Smooth muscle cell (in vitro differentiated cells): ENCODE measurements around the gene CTU2. TPM values are rescaled to one million over a fixed set of nuclear protein-coding genes. Genes with fewer than 3 reads are reported as not detected.

Experiments
- DNase-seq: peaks from one replicate; lab custom pipeline; 2025; ENCODE audit not compliant: unreplicated experiment; lab: John Stamatoyannopoulos, UW
- H2AFZ ChIP-seq: fragments of 200-600 bp; sonication (generic); 2 replicates; pipeline ENCODE4 v1.6.0; 2016; ENCODE audit warnings: antibody characterized with exemption, low read depth, mild to moderate bottlenecking
- H3F3A ChIP-seq: fragments of 200-600 bp; sonication (generic); 2 replicates; pipeline ENCODE4 v1.6.0; 2017; ENCODE audit warnings: antibody characterized with exemption, low read depth
- H3K27ac ChIP-seq: fragments of 200-600 bp; sonication (generic); 2 replicates; pipeline ENCODE4 v1.5.1; 2016; ENCODE audit warnings: low read depth, mild to moderate bottlenecking
- H3K27me3 ChIP-seq: fragments of 200-600 bp; sonication (generic); 2 replicates; pipeline ENCODE4 v1.6.1; 2016; ENCODE audit warnings: low read depth, mild to moderate bottlenecking
- H3K36me3 ChIP-seq: fragments of 200-600 bp; sonication (generic); 2 replicates; pipeline ENCODE4 v1.5.1; 2016; ENCODE audit warnings: low read depth
- H3K4me1 ChIP-seq: fragments of 200-600 bp; sonication (generic); 2 replicates; pipeline ENCODE4 v1.5.1; 2016; ENCODE audit warnings: low read depth
- H3K4me2 ChIP-seq: fragments of 200-600 bp; sonication (generic); 2 replicates; pipeline ENCODE4 v1.6.0; 2016; ENCODE audit warnings: mild to moderate bottlenecking
- H3K4me3 ChIP-seq: fragments of 200-600 bp; sonication (generic); 2 replicates; pipeline ENCODE4 v1.5.1; 2016; ENCODE audit warnings: mild to moderate bottlenecking
- H3K79me2 ChIP-seq: fragments of 200-600 bp; sonication (generic); 2 replicates; pipeline ENCODE4 v1.6.0; 2016; ENCODE audit warnings: low read depth, mild to moderate bottlenecking
- H3K9ac ChIP-seq: fragments of 200-600 bp; sonication (generic); 2 replicates; pipeline ENCODE4 v1.6.0; 2016; ENCODE audit warnings: low read depth
- H3K9me3 ChIP-seq: fragments of 200-600 bp; sonication (generic); replicated peaks from 2 replicates; pipeline ENCODE4 v1.5.1; 2016; ENCODE audit warnings: low read depth
- H4K20me1 ChIP-seq: fragments of 200-600 bp; sonication (generic); 2 replicates; pipeline ENCODE4 v1.6.0; 2016; ENCODE audit warnings: low read depth
- WGBS: methylation state at CpG from one replicate; pipeline ENCODE4 v1.1.7; 2016; ENCODE audit warnings: low lambda C conversion rate; 5-methylcytosine and 5-hydroxymethylcytosine counted together
- polyA plus RNA-seq: library from polyadenylated mRNA; unstranded; fragments of >200 nt; fragmentation: Nextera tagmentation; extraction: Ambion mirVana; gene quantifications from 2 replicates; pipeline ENCODE4 v1.2.1, GENCODE V29; 2016
- total RNA-seq: library from RNA; depleted of rRNA; stranded (reverse); fragments of >200 nt; gene quantifications from 2 replicates; pipeline ENCODE4 v1.2.3, GENCODE V29; 2014
- TF ChIP-seq, protein P1 (sequence below): fragments of 200-600 bp; sonication (generic); IDR thresholded peaks from 2 replicates; pipeline ENCODE4 v1.5.1; 2017; ENCODE audit warnings: borderline replicate concordance, mild to moderate bottlenecking, antibody characterized with exemption; ENCODE audit not compliant: insufficient read depth, poor library complexity, severe bottlenecking

The CTU2 gene
- total and polyA plus RNA-seq, 2 experiments from 2014 or later: 5.8 to 21.3 TPM

DNA sequence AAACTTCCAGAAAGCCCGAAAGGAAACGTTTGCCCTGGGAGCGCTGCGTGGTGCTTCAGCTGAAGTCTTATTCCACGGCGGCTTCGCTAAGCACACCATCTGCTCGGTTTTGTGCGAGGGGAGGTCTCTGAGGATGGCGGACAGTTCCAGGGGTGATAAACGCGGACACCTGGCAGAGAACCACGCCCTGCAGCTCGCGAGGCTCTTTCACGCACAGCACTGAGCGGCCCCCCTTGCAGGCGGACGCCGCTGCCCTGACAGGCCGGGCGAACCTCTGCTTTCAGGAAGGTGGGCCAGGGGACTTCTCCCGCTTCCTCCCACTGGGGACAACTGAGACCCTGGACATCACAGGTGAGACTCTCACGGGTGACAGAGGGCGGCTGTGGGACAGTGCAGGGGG is 47.1 kb upstream of the CTU2 start:
- H4K20me1 ChIP-seq: peaks cover 65% of the 10 kb centered on the region
- H3K9ac ChIP-seq: no peak overlapping the region

DNA sequence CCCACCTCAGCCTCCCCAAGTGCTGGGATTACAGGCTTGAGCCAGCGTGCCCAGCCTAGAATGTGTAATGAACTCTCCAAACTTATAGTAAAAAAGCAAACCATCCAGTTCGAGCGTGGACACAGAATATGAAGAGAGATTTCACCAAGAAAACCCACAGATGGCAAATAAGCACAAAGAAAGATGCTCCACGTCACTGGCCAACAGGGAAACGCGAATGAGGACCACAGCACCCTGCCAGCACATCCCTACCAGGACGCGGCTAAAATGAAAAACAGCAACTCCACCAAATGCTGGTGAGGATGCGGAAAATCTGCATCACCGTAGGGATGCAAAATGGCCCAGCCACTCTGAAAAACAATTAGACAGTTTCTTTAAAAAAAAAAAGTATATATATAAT is 44.8 kb upstream of the CTU2 start:
- no peak for DNase-seq
- no peaks in the 10 kb centered on the region for H3F3A ChIP-seq
- peak overlapping the region; percentile 85 for H3K4me3 ChIP-seq
- peak overlapping the region; percentile 100 for H3K4me2 ChIP-seq
- peaks cover 5% of the 10 kb centered on the region for H3K4me1 ChIP-seq
- H3K27ac ChIP-seq: no peak overlapping the region
- H2AFZ ChIP-seq: no peak overlapping the region
- H3K9ac ChIP-seq: no peak overlapping the region
- H3K9me3 ChIP-seq: no peaks in the 10 kb centered on the region
- H3K36me3 ChIP-seq: no peaks in the 10 kb centered on the region
- WGBS: 67% methylated on average over 10 of the region's 10 CpGs
- no peaks in the 10 kb centered on the region for H3K27me3 ChIP-seq
- TF ChIP-seq, protein P1, sequence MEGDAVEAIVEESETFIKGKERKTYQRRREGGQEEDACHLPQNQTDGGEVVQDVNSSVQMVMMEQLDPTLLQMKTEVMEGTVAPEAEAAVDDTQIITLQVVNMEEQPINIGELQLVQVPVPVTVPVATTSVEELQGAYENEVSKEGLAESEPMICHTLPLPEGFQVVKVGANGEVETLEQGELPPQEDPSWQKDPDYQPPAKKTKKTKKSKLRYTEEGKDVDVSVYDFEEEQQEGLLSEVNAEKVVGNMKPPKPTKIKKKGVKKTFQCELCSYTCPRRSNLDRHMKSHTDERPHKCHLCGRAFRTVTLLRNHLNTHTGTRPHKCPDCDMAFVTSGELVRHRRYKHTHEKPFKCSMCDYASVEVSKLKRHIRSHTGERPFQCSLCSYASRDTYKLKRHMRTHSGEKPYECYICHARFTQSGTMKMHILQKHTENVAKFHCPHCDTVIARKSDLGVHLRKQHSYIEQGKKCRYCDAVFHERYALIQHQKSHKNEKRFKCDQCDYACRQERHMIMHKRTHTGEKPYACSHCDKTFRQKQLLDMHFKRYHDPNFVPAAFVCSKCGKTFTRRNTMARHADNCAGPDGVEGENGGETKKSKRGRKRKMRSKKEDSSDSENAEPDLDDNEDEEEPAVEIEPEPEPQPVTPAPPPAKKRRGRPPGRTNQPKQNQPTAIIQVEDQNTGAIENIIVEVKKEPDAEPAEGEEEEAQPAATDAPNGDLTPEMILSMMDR: no peak
- H3K79me2 ChIP-seq: peaks cover 55% of the 10 kb centered on the region
- peaks cover 58% of the 10 kb centered on the region for H4K20me1 ChIP-seq

More for the DNA sequence above, 47.1 kb upstream of the CTU2 start:
- H3K27ac ChIP-seq: no peak overlapping the region
- peaks cover 50% of the 10 kb centered on the region for H3K79me2 ChIP-seq
- no peak overlapping the region for H3K4me3 ChIP-seq
- TF ChIP-seq, protein P1: no peak
- no peaks in the 10 kb centered on the region for H3K9me3 ChIP-seq
- WGBS: 97% methylated on average over 25 of the region's 25 CpGs
- H3K4me2 ChIP-seq: no peak overlapping the region
- no peak overlapping the region for H2AFZ ChIP-seq
- H3K4me1 ChIP-seq: peaks cover 5% of the 10 kb centered on the region
- no peaks in the 10 kb centered on the region for H3K27me3 ChIP-seq
- no peak for DNase-seq
- H3F3A ChIP-seq: no peaks in the 10 kb centered on the region
- no peaks in the 10 kb centered on the region for H3K36me3 ChIP-seq

DNA sequence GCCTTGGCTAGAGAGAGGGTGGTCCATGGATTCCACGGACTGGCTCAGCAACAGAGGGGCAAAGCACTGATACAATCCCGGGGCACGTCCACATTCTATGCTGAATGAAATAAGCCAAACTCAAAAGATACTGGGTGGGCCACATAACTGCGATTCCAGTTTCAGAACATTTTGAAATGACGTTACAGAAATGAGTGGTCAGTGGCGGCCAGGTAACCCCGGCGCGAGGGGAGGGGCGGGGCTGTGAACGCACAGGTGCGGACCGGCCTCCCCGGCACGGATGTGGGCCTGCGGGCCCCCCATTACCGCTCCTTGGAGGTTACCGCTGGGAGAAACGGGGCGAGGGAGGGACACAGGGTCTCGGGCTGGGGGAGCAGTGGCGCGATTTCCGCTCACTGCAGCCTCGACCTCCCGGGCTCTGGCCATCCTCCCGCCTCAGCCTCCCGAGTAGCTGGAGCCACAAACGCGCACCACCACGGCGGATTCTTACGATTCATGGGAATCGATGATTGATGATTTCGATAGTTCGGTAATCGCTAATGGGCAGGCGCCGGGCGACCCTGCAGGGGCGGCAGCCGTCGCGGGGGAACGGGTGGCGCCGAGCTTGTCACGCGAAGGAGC is 44.0 kb upstream of the CTU2 start:
- Histone ChIP-seq H3K4me2 (peak overlapping the region; percentile 100), H2AFZ (peak overlapping the region; percentile 90), H3K9me3 (no peaks in the 10 kb centered on the region), H4K20me1 (peaks cover 49% of the 10 kb centered on the region), H3K36me3 (no peaks in the 10 kb centered on the region), H3K79me2 (peaks cover 55% of the 10 kb centered on the region), H3F3A (no peaks in the 10 kb centered on the region), H3K4me1 (peaks cover 5% of the 10 kb centered on the region), H3K27ac (peak overlapping the region; percentile 85), H3K4me3 (peak overlapping the region; percentile 85), H3K9ac (peak overlapping the region; percentile 95), H3K27me3 (no peaks in the 10 kb centered on the region)
- WGBS: 1% methylated on average over 42 of the region's 49 CpGs
- DNase-seq: no peak
- TF ChIP-seq, protein P1: no peak
